Measurements from ENCODE around the gene CAPN6.

DNA sequence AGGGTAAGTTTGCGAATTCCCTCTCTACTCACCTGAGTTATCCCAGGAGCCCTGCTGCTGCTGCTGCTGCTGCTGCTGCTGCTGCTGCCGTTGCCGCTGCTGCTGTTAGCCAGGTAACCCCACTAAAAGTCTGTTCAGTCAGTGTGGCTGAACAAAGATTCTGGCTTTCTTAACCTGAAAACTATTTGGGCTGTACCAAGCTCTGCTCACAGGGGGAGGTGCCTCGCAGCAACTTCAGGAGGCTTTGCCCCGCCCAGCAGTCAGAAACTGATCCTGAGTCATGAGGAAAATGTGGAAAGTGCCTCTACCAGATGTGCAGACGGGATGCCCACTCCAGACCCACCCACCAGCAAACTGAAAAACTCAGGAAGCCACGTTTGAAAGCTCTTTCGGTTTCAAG is at the start of gene CAPN6:
- TF ChIP-seq, protein P1, sequence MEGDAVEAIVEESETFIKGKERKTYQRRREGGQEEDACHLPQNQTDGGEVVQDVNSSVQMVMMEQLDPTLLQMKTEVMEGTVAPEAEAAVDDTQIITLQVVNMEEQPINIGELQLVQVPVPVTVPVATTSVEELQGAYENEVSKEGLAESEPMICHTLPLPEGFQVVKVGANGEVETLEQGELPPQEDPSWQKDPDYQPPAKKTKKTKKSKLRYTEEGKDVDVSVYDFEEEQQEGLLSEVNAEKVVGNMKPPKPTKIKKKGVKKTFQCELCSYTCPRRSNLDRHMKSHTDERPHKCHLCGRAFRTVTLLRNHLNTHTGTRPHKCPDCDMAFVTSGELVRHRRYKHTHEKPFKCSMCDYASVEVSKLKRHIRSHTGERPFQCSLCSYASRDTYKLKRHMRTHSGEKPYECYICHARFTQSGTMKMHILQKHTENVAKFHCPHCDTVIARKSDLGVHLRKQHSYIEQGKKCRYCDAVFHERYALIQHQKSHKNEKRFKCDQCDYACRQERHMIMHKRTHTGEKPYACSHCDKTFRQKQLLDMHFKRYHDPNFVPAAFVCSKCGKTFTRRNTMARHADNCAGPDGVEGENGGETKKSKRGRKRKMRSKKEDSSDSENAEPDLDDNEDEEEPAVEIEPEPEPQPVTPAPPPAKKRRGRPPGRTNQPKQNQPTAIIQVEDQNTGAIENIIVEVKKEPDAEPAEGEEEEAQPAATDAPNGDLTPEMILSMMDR (IDR thresholded peaks at IDR 0.05) = no peak
- TF ChIP-seq POLR2AphosphoS5 (IDR thresholded peaks at IDR 0.05; ENCODE audit: insufficient read depth in 1 of 2, low read depth in 1 of 2) (no peak), POLR2A (IDR thresholded peaks at IDR 0.05) (no peak)
